OCI-LY1 (cell line): Measurements from ENCODE around the gene TNFAIP8.

Source experiments
- EZH2 ChIP-seq: fragments of 200-600 bp; sonication (generic), shearing (Covaris generic); IDR thresholded peaks from 2 replicates; pipeline ENCODE4 v1.8.0; 2017; ENCODE audit warnings: borderline replicate concordance, mixed run types, mild to moderate bottlenecking, antibody characterized with exemption, low read length, moderate library complexity, mixed read lengths
- TF ChIP-seq, protein P1 (sequence below): fragments of 200-600 bp; sonication (generic), shearing (Covaris generic); IDR thresholded peaks from 2 replicates; pipeline ENCODE4 v1.5.1; 2017; ENCODE audit warnings: mild to moderate bottlenecking, antibody characterized with exemption, low read length, moderate library complexity, mixed read lengths

DNA sequence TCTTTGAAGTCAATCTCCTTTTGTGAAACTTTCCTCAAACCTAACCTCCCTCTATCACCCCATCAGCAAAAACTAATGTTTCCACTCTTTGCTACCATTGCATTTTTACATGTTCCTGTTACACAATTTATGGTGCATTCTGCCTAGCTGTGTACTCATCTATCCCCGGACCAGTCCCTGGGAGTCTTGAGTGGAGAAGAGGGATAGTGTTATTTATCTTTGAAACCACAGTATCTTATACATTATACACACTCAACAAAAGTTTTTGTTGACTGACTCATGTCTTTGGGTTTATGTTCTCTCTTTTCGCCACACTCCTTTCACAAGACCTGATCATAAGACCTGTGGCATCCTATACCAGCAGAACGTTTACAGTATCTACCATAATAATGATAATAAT, 26.4 kb downstream of the TNFAIP8 start:
- TF ChIP-seq, protein P1, sequence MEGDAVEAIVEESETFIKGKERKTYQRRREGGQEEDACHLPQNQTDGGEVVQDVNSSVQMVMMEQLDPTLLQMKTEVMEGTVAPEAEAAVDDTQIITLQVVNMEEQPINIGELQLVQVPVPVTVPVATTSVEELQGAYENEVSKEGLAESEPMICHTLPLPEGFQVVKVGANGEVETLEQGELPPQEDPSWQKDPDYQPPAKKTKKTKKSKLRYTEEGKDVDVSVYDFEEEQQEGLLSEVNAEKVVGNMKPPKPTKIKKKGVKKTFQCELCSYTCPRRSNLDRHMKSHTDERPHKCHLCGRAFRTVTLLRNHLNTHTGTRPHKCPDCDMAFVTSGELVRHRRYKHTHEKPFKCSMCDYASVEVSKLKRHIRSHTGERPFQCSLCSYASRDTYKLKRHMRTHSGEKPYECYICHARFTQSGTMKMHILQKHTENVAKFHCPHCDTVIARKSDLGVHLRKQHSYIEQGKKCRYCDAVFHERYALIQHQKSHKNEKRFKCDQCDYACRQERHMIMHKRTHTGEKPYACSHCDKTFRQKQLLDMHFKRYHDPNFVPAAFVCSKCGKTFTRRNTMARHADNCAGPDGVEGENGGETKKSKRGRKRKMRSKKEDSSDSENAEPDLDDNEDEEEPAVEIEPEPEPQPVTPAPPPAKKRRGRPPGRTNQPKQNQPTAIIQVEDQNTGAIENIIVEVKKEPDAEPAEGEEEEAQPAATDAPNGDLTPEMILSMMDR: no peak
- no peak for TF ChIP-seq EZH2
